B cell (primary cell): ENCODE data around the gene MTSS2. TPM values are rescaled to one million over a fixed set of nuclear protein-coding genes. Genes with fewer than 3 reads are reported as not detected.
"Not testable (repeated sequence)": the region's sequence is repeated elsewhere in the genome, so short reads cannot be mapped to it uniquely, and the experiment has no call there.

Source experiments
- ATAC-seq: fragments of 200-7000 bp; cut with Tn5 transposase; one replicate; pipeline ENCODE4 v1.10.0; 2021; ENCODE audit warnings: low read depth, mild to moderate bottlenecking, moderate number of reproducible peaks, moderate library complexity
- CTCF ChIA-PET: fragments of 350-600 bp; sonication (Branson Sonifier 250); formaldehyde crosslinking; loops from one replicate; lab custom pipeline; 2021; ENCODE audit warnings: antibody characterized with exemption, inconsistent platforms; lab: Charles Lee
- POLR2A ChIA-PET: fragments of 350-600 bp; sonication (Branson Sonifier 250); formaldehyde crosslinking; loops from one replicate; lab custom pipeline; 2021; ENCODE audit warnings: antibody characterized with exemption; lab: Charles Lee
- DNase-seq: peaks from one replicate; pipeline ENCODE4 v3.0.0; 2013
- H2AFZ ChIP-seq: 2 replicates; pipeline ENCODE4 v1.6.1; 2012; ENCODE audit warnings: mild to moderate bottlenecking, low read depth, low read length; ENCODE audit not compliant: insufficient read depth, poor library complexity, severe bottlenecking
- H3K27ac ChIP-seq, 2 donors: 1 replicate in 1 of 2; 2 replicates in 1 of 2; pipeline ENCODE4 v1.5.1; 2012 to 2013; ENCODE audit warnings: low read length in 2 of 2, mild to moderate bottlenecking in 2 of 2, moderate library complexity in 1 of 2
- H3K27me3 ChIP-seq, 4 experiments: fragments of 200-600 bp in 1 of 4; sonication (generic) in 1 of 4; replicated peaks in 1 of 4; 1 replicate in 2 of 4; 2 replicates in 2 of 4; pipeline versions ENCODE4 v1.6.1 to v1.7.0; 2013 to 2016; ENCODE audit warnings: low read length in 3 of 4, mild to moderate bottlenecking in 2 of 4, mixed read lengths in 1 of 4, moderate library complexity in 1 of 4; ENCODE audit not compliant: insufficient read depth in 4 of 4, control insufficient read depth in 3 of 4; ENCODE audit errors: control extremely low read depth in 1 of 4
- H3K36me3 ChIP-seq, 2 experiments: replicated peaks in 1 of 2; 1 replicate in 1 of 2; 2 replicates in 1 of 2; pipeline versions ENCODE4 v1.6.1 to v1.7.1; 2013; ENCODE audit warnings: low read length in 1 of 2; ENCODE audit not compliant: insufficient read depth in 2 of 2, control insufficient read depth in 1 of 2; ENCODE audit errors: control extremely low read depth in 1 of 2, extremely low read depth in 1 of 2
- H3K4me1 ChIP-seq, 2 donors: fragments of 200-600 bp in 1 of 2; sonication (generic) in 1 of 2; 1 replicate in 1 of 2; 2 replicates in 1 of 2; pipeline versions ENCODE4 v1.5.1 to v1.6.1; 2013 to 2017; ENCODE audit warnings: low read length in 2 of 2; ENCODE audit not compliant: control insufficient read depth in 2 of 2, insufficient read depth in 2 of 2
- H3K4me2 ChIP-seq: replicated peaks from 2 replicates; pipeline ENCODE3; 2012; ENCODE audit warnings: mild to moderate bottlenecking, low read depth, low read length; ENCODE audit not compliant: poor library complexity, severe bottlenecking
- H3K4me3 ChIP-seq, 5 experiments: fragments of 200-600 bp in 1 of 5; sonication (generic) in 1 of 5; 1 replicate in 3 of 5; 2 replicates in 2 of 5; pipeline versions ENCODE4 v1.5.1 to v1.7.0; 2011 to 2016; ENCODE audit warnings: low read length in 4 of 5, mild to moderate bottlenecking in 4 of 5, low read depth in 2 of 5, control low read depth in 1 of 5, moderate library complexity in 1 of 5; ENCODE audit not compliant: insufficient read depth in 1 of 5; ENCODE audit errors: control extremely low read depth in 1 of 5, extremely low read depth in 1 of 5
- H3K79me2 ChIP-seq: fragments of 200-600 bp; sonication (generic); one replicate; pipeline ENCODE4 v1.6.0; 2016; ENCODE audit warnings: low read length; ENCODE audit not compliant: control insufficient read depth, insufficient read depth
- H3K9ac ChIP-seq: fragments of 200-600 bp; sonication (generic); 2 replicates; pipeline ENCODE4 v1.6.1; 2017; ENCODE audit warnings: mild to moderate bottlenecking, low read length, moderate library complexity
- H3K9me3 ChIP-seq, 3 donors: one replicate each; pipeline versions ENCODE4 v1.6.1 to v1.7.1; 2013; ENCODE audit warnings: low read length in 2 of 3; ENCODE audit not compliant: control insufficient read depth in 2 of 3, insufficient read depth in 1 of 3; ENCODE audit errors: control extremely low read depth in 1 of 3
- H4K20me1 ChIP-seq: 2 replicates; pipeline ENCODE4 v1.6.0; 2012; ENCODE audit warnings: mild to moderate bottlenecking, low read length; ENCODE audit not compliant: insufficient read depth, control insufficient read depth, poor library complexity, severe bottlenecking
- H3K27ac Mint-ChIP-seq: one replicate; pipeline ENCODE4 v1.8.0; 2021; ENCODE audit warnings: mixed read lengths
- H3K27me3 Mint-ChIP-seq: one replicate; pipeline ENCODE4 v1.8.0; 2021; ENCODE audit warnings: mixed read lengths
- H3K4me1 Mint-ChIP-seq: one replicate; pipeline ENCODE4 v1.8.0; 2021; ENCODE audit warnings: mixed read lengths
- H3K4me3 Mint-ChIP-seq: one replicate; pipeline ENCODE4 v1.8.0; 2021; ENCODE audit warnings: mixed read lengths
- H3K9me3 Mint-ChIP-seq: one replicate; pipeline ENCODE4 v1.8.0; 2022; ENCODE audit warnings: mixed read lengths; ENCODE audit not compliant: insufficient read depth
- CTCF ChIP-seq: fragments of 200-600 bp; IDR thresholded peaks from one replicate; pipeline ENCODE4 v1.8.0; 2022; ENCODE audit warnings: antibody characterized with exemption, mild to moderate bottlenecking
- EZH2 ChIP-seq: IDR thresholded peaks from 2 replicates; pipeline ENCODE4 v1.6.1; 2012; ENCODE audit warnings: borderline replicate concordance, low read depth, mild to moderate bottlenecking, moderate library complexity, low read length; ENCODE audit not compliant: insufficient read depth, poor library complexity, severe bottlenecking
- WGBS: methylation state at CpG from one replicate; pipeline ENCODE4 v1.1.5; 2013; ENCODE audit warnings: missing lambda C conversion rate; ENCODE audit not compliant: insufficient coverage; 5-methylcytosine and 5-hydroxymethylcytosine counted together
- intact Hi-C: fragments of 100-400 bp; cut with micrococcal nuclease; formaldehyde crosslinking; loops from one replicate; pipeline ENCODE4 v1.10.0; 2022
- polyA plus RNA-seq: library from polyadenylated mRNA; depleted of rRNA; stranded (reverse); fragments of >200 nt; gene quantifications from 2 replicates; pipeline ENCODE4 v1.2.3, GENCODE V29; 2012
- total RNA-seq, 2 donors: library from RNA; stranded (reverse); fragments of 120-200 nt in 1 of 2; gene quantifications; 1 replicate in 1 of 2; 2 replicates in 1 of 2; pipeline versions ENCODE4 v1.2.3 to v1.2.4, GENCODE V29; 2013 to 2022

MTSS2 gene
- total and polyA plus RNA-seq, 2 donors (not counting 1 experiment from before 2014, with no cell fraction given), result 1.6 to 2.6 TPM

DNA sequence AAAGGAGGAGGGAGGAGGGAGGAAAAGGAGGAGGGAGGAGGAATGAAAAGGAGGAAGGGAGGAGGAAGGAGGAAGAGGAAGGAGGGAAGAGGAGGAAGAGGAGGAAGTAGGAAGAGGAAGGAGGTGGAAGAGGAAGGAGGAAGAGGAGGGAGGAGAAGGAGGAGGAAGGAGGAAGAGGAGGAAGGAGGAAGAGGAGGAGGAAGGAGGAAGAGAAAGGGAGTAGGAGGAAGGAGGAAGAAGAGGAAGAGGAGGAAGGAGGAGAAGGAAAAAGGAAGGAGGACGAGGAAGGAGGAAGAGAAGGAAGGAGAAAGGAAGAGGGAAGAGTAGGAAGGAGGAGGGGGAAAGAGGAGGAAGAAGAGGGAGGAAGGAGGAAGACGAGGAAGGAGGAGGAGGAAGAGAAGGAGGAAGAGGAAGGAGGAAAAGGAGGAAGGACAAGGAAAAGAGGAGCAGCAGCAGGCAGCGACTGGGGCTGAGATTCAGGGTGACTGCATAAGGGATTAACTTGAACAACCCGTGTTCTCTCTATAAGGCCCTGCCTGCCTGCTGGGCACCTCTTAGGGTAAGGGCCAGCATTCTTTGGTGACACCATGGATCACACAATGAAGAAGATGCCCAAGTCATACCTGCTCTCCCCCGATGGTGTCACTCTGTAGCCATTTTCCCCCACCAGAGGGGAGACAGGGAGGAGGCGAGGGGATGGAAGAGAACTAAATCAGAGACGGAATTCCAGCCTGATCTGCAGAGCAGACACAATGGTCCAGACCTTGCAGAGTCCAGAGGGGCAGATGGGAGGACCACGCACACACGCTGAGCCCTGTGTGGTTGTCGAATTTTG, 40.9 kb downstream of the MTSS2 start:
- no peak overlapping the region for H3K4me3 Mint-ChIP-seq
- Histone ChIP-seq H3K79me2 (no peaks in the 10 kb centered on the region), H4K20me1 (no peaks in the 10 kb centered on the region), H3K4me3 (no peak overlapping the region), H3K4me1 (no peaks in the 10 kb centered on the region), H2AFZ (no peak overlapping the region), H3K4me2 (no peak overlapping the region), H3K9ac (no peak overlapping the region), H3K9me3 (no peaks in the 10 kb centered on the region), H3K27me3 (no peaks in the 10 kb centered on the region), H3K36me3 (no peaks in the 10 kb centered on the region), H3K27ac (no peak overlapping the region)
- DNase-seq, result no peak
- no peaks in the 10 kb centered on the region for H3K4me1 Mint-ChIP-seq
- CTCF ChIA-PET, result no interaction called here
- no peaks in the 10 kb centered on the region for H3K9me3 Mint-ChIP-seq
- no peak overlapping the region for H3K27ac Mint-ChIP-seq
- POLR2A ChIA-PET, result no interaction called here
- no peak for ATAC-seq
- intact Hi-C loops, result no loop called here
- WGBS, result 87% methylated on average over 9 of the region's 10 CpGs
- no peak for TF ChIP-seq EZH2
- TF ChIP-seq CTCF, result no peak
- H3K27me3 Mint-ChIP-seq, result peaks cover 12% of the 10 kb centered on the region

DNA sequence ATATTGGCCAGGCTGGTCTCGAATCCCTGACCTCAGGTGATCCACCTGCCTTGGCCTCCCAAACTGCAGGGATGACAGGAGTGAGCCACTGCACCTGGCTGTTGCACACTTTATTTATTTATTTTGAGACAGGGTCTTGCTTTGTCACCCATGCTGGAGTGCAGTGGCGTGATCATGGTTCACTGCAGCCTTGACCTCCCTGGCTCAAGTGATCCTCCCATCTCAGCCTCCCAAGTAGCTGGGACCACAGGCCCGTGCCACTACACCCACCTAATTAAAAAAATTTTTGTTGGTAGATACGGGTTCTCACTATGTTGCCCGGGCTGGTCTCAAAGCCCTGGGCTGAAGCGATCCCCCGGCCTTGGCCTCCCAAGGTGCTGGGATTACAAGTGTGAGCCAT, 42.6 kb downstream of the MTSS2 start:
- CTCF ChIA-PET, intact Hi-C loops, H3K27ac ChIP-seq, H3K4me1 Mint-ChIP-seq, H3K36me3 ChIP-seq, H3K9me3 Mint-ChIP-seq, ATAC-seq, H3K27me3 ChIP-seq, H3K4me1 ChIP-seq, H3K9me3 ChIP-seq, H3K4me2 ChIP-seq, H3K79me2 ChIP-seq, H3K4me3 Mint-ChIP-seq, H4K20me1 ChIP-seq, H3K4me3 ChIP-seq, POLR2A ChIA-PET, H3K9ac ChIP-seq, DNase-seq, H3K27ac Mint-ChIP-seq, H2AFZ ChIP-seq: not testable (repeated sequence)
- WGBS, result 90% methylated on average over 6 of the region's 7 CpGs
- H3K27me3 Mint-ChIP-seq, result peaks cover 12% of the 10 kb centered on the region
